Skin epidermis (tissue), 12 donors: ENCODE data around the gene ALKBH1.
"Not testable (repeated sequence)": the region's sequence is repeated elsewhere in the genome, so short reads cannot be mapped to it uniquely, and the experiment has no call there.

Source experiments
- H3K27ac ChIP-seq, 21 experiments: fragments of 200-600 bp; sonication (generic) in 11 of 21; one replicate each; pipeline ENCODE4 v1.5.0; 2020; ENCODE audit warnings: mild to moderate bottlenecking in 3 of 21, inconsistent platforms in 2 of 21, moderate library complexity in 2 of 21
- H3K4me3 ChIP-seq, 7 experiments: fragments of 200-600 bp; sonication (generic) in 2 of 7; one replicate each; pipeline ENCODE4 v1.5.0; 2020; ENCODE audit warnings: inconsistent platforms in 2 of 7, mild to moderate bottlenecking in 2 of 7, moderate library complexity in 1 of 7

The ALKBH1 gene

GRCh38 chr14:77635869-77636268 is 72.0 kb downstream of the ALKBH1 start:
- not testable (repeated sequence) for H3K4me3 ChIP-seq, H3K27ac ChIP-seq

- not testable (repeated sequence) for H3K27ac ChIP-seq, H3K4me3 ChIP-seq
Observed at GRCh38 chr14:77635466-77635865, 72.4 kb downstream of the ALKBH1 start.

GRCh38 chr14:77630111-77630510 is 77.7 kb downstream of the ALKBH1 start:
- no peak overlapping the region for H3K4me3 ChIP-seq
- no peak overlapping the region for H3K27ac ChIP-seq

GRCh38 chr14:77625360-77625759 is 82.5 kb downstream of the ALKBH1 start:
- no peak overlapping the region for H3K27ac ChIP-seq
- no peak overlapping the region for H3K4me3 ChIP-seq

- no peak overlapping the region for H3K27ac ChIP-seq
- no peak overlapping the region for H3K4me3 ChIP-seq
Observed at GRCh38 chr14:77623201-77623600, 84.6 kb downstream of the ALKBH1 start.
